ENCODE results near the gene PAF1.

DNA sequence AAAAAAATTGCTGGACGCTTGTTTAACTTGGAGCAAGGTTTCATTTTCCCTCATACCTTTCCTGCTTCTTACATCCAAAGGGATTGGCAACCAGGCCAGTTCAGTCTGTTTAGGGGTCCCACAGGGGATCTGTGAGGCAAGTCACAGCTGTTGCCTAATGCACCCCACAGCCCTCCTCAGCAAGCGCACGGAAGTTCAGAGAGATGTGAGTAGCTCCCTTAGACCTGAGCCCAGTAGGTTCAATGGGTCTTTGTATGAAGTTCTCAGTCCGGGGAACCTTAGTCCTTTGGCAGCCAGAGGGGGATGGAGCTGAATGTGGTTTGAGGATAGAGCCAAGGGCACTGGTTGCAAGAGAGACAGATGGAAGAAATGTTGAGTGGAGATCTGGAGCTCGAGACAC is 35.7 kb downstream of the PAF1 start:
- no peak for TF ChIP-seq POLR2A (IDR thresholded peaks at IDR 0.05)
- TF ChIP-seq, protein P1, sequence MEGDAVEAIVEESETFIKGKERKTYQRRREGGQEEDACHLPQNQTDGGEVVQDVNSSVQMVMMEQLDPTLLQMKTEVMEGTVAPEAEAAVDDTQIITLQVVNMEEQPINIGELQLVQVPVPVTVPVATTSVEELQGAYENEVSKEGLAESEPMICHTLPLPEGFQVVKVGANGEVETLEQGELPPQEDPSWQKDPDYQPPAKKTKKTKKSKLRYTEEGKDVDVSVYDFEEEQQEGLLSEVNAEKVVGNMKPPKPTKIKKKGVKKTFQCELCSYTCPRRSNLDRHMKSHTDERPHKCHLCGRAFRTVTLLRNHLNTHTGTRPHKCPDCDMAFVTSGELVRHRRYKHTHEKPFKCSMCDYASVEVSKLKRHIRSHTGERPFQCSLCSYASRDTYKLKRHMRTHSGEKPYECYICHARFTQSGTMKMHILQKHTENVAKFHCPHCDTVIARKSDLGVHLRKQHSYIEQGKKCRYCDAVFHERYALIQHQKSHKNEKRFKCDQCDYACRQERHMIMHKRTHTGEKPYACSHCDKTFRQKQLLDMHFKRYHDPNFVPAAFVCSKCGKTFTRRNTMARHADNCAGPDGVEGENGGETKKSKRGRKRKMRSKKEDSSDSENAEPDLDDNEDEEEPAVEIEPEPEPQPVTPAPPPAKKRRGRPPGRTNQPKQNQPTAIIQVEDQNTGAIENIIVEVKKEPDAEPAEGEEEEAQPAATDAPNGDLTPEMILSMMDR (IDR thresholded peaks at IDR 0.05) = no peak

Data from adrenal gland (tissue), 5 donors.